Measurements from ENCODE around the gene PIAS4. TPM values are rescaled to one million over a fixed set of nuclear protein-coding genes. Genes with fewer than 3 reads are reported as not detected.
A peak's percentile ranks its signal among the peaks of the same experiment; 100 is the strongest.

The PIAS4 gene
- total and polyA plus RNA-seq, 10 of the 15 experiments (the other 5 are each of a cell fraction or from before 2014, with no cell fraction given), result 0.13 to 25.1 (median 11.3) TPM

GRCh38 chr19:4063369-4064148 is 56.0 kb downstream of the PIAS4 start:
- Histone ChIP-seq H2AFZ (ENCODE audit: control insufficient read depth, low read depth, low read length) (no peak overlapping the region), H3K4me2 (ENCODE audit: control insufficient read depth, insufficient read depth) (peak overlapping the region; percentile 98), H3K4me3 (peak overlapping the region; percentile 84), H3K9me3 (replicated peaks; ENCODE audit: control insufficient read depth, insufficient read depth, low read length) (no peaks in the 10 kb centered on the region), H3K9ac (ENCODE audit: control insufficient read depth, insufficient read depth, low read length) (peak overlapping the region; percentile 93), H3K27ac (ENCODE audit: control insufficient read depth, insufficient read depth) (peak overlapping the region; percentile 90), H3K4me1 (ENCODE audit: control insufficient read depth, insufficient read depth, low read length) (peaks cover 33% of the 10 kb centered on the region), H3K36me3 (ENCODE audit: control insufficient read depth in 2 of 2, insufficient read depth in 2 of 2, low read length in 1 of 2) (peaks cover 4 to 7% of the 10 kb centered on the region in 2 experiments; a peak in 3 of 4 replicates), H3K27me3 (replicated peaks in 1 of 2; ENCODE audit: control insufficient read depth in 2 of 2, insufficient read depth in 2 of 2, low read length in 1 of 2) (no peaks in the 10 kb centered on the region), H4K20me1 (ENCODE audit: control insufficient read depth, insufficient read depth) (peaks cover 14% of the 10 kb centered on the region), H3K79me2 (ENCODE audit: control insufficient read depth, insufficient read depth, low read length) (peaks cover 66% of the 10 kb centered on the region)
- intact Hi-C loops (cut with micrococcal nuclease; ENCODE audit: unreplicated experiment) (loop anchor here (10.0 kb wide), 1 partner anchor 121 kb away; the partner anchor contains the start of genes ANKRD24 and SIRT6), in situ Hi-C loops (cut with MboI) (loop anchor here (5.0 kb wide), 1 partner anchor 71 kb away; no protein-coding TSS in a partner anchor)
- ChIA-PET RAD21 (ENCODE audit: unreplicated experiment) (interaction anchor here (1.8 kb wide), 1 partner anchor 52 kb away, joined by 8 read pairs; no protein-coding TSS in a partner anchor), CTCF (interaction anchor here (0.7 to 1.6 kb wide), 6 partner anchors 11 to 280 kb away, joined by 3 to 5 read pairs (median 4); partner anchors contain the start of gene MPND), POLR2A (interaction anchor here (0.9 to 1.3 kb wide), 4 partner anchors 14 to 99 kb away, joined by 3 to 5 read pairs (median 4); no protein-coding TSS in a partner anchor), SMC1A (ENCODE audit: uncharacterized antibody, unreplicated experiment) (interaction anchor here (2.7 kb wide), 1 partner anchor 46 kb away, joined by 9 read pairs; no protein-coding TSS in a partner anchor)
- BruUV-seq (replicated peaks), result TSS peak; percentile 55
- peak; percentile 12; the same call in 1 of the 2 replicates for TF ChIP-seq POLR2AphosphoS5 (IDR thresholded peaks at IDR 0.05; ENCODE audit: low read length)
- TF ChIP-seq POLR2A (IDR thresholded peaks at IDR 0.05; ENCODE audit: low read depth, low read length), result peak; percentile 7
- TF ChIP-seq ZBTB4 (CRISPR knock-in tag; IDR thresholded peaks at IDR 0.05), result no peak
- no peak for TF ChIP-seq FOS (IDR thresholded peaks at IDR 0.05; ENCODE audit: borderline replicate concordance, extremely low read depth, insufficient read length)
- TF ChIP-seq BACH1 (IDR thresholded peaks at IDR 0.05; ENCODE audit: borderline replicate concordance), result peak; percentile 12; the same call in 1 of the 2 replicates
- TF ChIP-seq FOXK2 (IDR thresholded peaks at IDR 0.05), result 0 out of 2 replicates have a peak, but pooled peaks have one; percentile 20
- no peak for TF ChIP-seq TAF1 (IDR thresholded peaks at IDR 0.05; ENCODE audit: borderline replicate concordance, low read depth, low read length)
- TF ChIP-seq RAD51 (IDR thresholded peaks at IDR 0.05), result no peak
- TF ChIP-seq IRF4 (IDR thresholded peaks at IDR 0.05; ENCODE audit: low read depth, low read length), result no peak
- 0 out of 2 replicates have a peak, but pooled peaks have one; percentile 2 for TF ChIP-seq TCF12 (IDR thresholded peaks at IDR 0.05; ENCODE audit: low read depth, low read length)
- peak; percentile 8 to 28 (median 10); a peak in 2 of 6 replicates for TF ChIP-seq CTCF (IDR thresholded peaks at IDR 0.05 in 2 of 3, conservative IDR thresholded peaks at IDR 0.05 in 1 of 3; ENCODE audit: control insufficient read depth in 2 of 3, extremely low read depth in 1 of 3, insufficient read depth in 1 of 3, low read depth in 3 of 3, low read length in 3 of 3)
- TF ChIP-seq HDGF (IDR thresholded peaks at IDR 0.05), result 0 out of 2 replicates have a peak, but pooled peaks have one; percentile 17
- TF ChIP-seq TCF3 (IDR thresholded peaks at IDR 0.05; ENCODE audit: borderline replicate concordance, insufficient read depth, low read depth, low read length), result no peak
- TF ChIP-seq NFXL1 (IDR thresholded peaks at IDR 0.05; ENCODE audit: borderline replicate concordance), result peak; percentile 90
- TF ChIP-seq SMARCA5 (IDR thresholded peaks at IDR 0.05), result peak; percentile 95
- TF ChIP-seq ZBED1 (IDR thresholded peaks at IDR 0.05; ENCODE audit: borderline replicate concordance), result no peak
- TF ChIP-seq NR2F1 (conservative IDR thresholded peaks at IDR 0.05), result 0 out of 2 replicates have a peak, but pooled peaks have one; percentile 21
- FAIRE-seq (no peak), ATAC-seq (no peak), DNase-seq (ENCODE audit: low read depth, low spot score) (no peak)
- under 1% methylated on average over 31 of the region's 31 CpGs for WGBS (ENCODE audit: insufficient coverage, insufficient replicate concordance, low lambda C conversion rate, missing lambda C conversion rate)
